SU-DHL-6 (cell line): ENCODE data around the gene SLC38A10.

Experiments used
- H2AFZ ChIP-seq: fragments of 200-600 bp; sonication (generic); 2 replicates; pipeline ENCODE4 v1.6.1; 2014; ENCODE audit warnings: low read depth, mild to moderate bottlenecking, moderate library complexity, mixed read lengths, antibody characterized with exemption, low read length; ENCODE audit not compliant: severe bottlenecking
- H3F3A ChIP-seq: fragments of 200-600 bp; shearing (Covaris generic); 2 replicates; pipeline ENCODE4 v1.6.0; 2016; ENCODE audit warnings: antibody characterized with exemption, mild to moderate bottlenecking; ENCODE audit not compliant: insufficient read depth
- H3K27ac ChIP-seq: fragments of 200-600 bp; sonication (generic); 2 replicates; pipeline ENCODE4 v1.5.1; 2016; ENCODE audit warnings: low read depth, mild to moderate bottlenecking, low read length, moderate library complexity, mixed read lengths
- H3K27me3 ChIP-seq: fragments of 200-600 bp; sonication (generic), shearing (Covaris generic); 2 replicates; pipeline ENCODE4 v1.6.0; 2014; ENCODE audit warnings: mild to moderate bottlenecking, low read length
- H3K36me3 ChIP-seq: fragments of 200-600 bp; sonication (generic); 2 replicates; pipeline ENCODE4 v1.6.1; 2014; ENCODE audit warnings: mild to moderate bottlenecking, low read length, mixed read lengths
- H3K4me2 ChIP-seq: fragments of 300-600, 200-600 bp; shearing (Covaris generic), sonication (generic); 2 replicates; pipeline ENCODE4 v1.6.0; 2014; ENCODE audit warnings: low read length, low read depth, mild to moderate bottlenecking; ENCODE audit not compliant: poor library complexity, severe bottlenecking
- H3K4me3 ChIP-seq: fragments of 200-600 bp; sonication (generic); 2 replicates; pipeline ENCODE4 v1.5.1; 2014; ENCODE audit warnings: antibody characterized with exemption, low read length, mild to moderate bottlenecking, mixed read lengths; ENCODE audit not compliant: insufficient read depth, poor library complexity, severe bottlenecking
- H3K79me2 ChIP-seq: fragments of 200-600 bp; sonication (generic); 2 replicates; pipeline ENCODE4 v1.6.1; 2014; ENCODE audit warnings: mild to moderate bottlenecking, low read length, moderate library complexity; ENCODE audit not compliant: insufficient read depth
- H3K9ac ChIP-seq: fragments of 200-600 bp; sonication (generic); 2 replicates; pipeline ENCODE4 v1.7.0; 2014; ENCODE audit warnings: mild to moderate bottlenecking, low read length
- H3K9me2 ChIP-seq: fragments of 200-600 bp; sonication (generic); replicated peaks from 2 replicates; pipeline ENCODE4 v1.6.1; 2014; ENCODE audit warnings: low read length; ENCODE audit not compliant: insufficient read depth
- H3K9me3 ChIP-seq: fragments of 200-600 bp; sonication (generic); 2 replicates; pipeline ENCODE4 v1.6.1; 2014; ENCODE audit warnings: low read length, mixed read lengths; ENCODE audit not compliant: insufficient read depth
- H4K20me1 ChIP-seq: fragments of 200-600 bp; sonication (generic); 2 replicates; pipeline ENCODE4 v1.6.1; 2014; ENCODE audit warnings: low read depth, mild to moderate bottlenecking, antibody characterized with exemption, low read length, moderate library complexity, mixed read lengths
- CTCF ChIP-seq: fragments of 200-600 bp; sonication (generic); IDR thresholded peaks from one replicate; pipeline ENCODE4 v1.5.1; 2017; ENCODE audit warnings: antibody characterized with exemption, mild to moderate bottlenecking, low read length, moderate library complexity; ENCODE audit not compliant: insufficient read depth, poor library complexity, severe bottlenecking
- EZH2phosphoT487 ChIP-seq: fragments of 200-600 bp; sonication (generic), shearing (Covaris generic); conservative IDR thresholded peaks from 2 replicates; pipeline ENCODE4 v1.6.1; 2018; ENCODE audit warnings: mild to moderate bottlenecking, antibody characterized with exemption, low read length, moderate library complexity, mixed read lengths

The SLC38A10 gene

DNA sequence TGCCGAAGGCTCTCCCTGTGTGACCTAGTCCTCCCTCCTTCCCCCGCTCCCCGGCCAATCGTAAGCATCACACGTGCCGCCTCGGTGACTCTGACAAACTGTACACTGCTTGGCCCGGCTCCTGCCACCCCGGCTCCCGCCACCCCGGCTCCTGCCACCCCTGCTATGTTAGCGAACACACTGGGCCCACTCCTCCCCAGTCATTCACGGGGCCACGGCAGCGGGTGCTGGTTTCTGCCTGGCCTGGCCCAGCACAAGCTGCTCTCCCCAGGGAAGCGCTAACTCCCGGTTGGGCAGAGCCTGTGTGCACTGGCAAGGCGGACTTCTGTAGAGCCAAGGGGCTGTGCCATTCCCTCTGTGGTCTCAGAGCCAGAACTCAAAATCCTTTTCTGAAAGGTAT, 34.0 kb downstream of the SLC38A10 start:
- Histone ChIP-seq H3K27ac (no peak overlapping the region), H3K36me3 (no peaks in the 10 kb centered on the region), H3K9me2 (no peaks in the 10 kb centered on the region), H3K79me2 (no peaks in the 10 kb centered on the region), H3F3A (no peaks in the 10 kb centered on the region), H3K4me2 (no peak overlapping the region), H2AFZ (no peak overlapping the region), H3K4me3 (no peak overlapping the region), H3K9ac (no peak overlapping the region), H3K9me3 (no peaks in the 10 kb centered on the region), H4K20me1 (no peaks in the 10 kb centered on the region), H3K27me3 (no peaks in the 10 kb centered on the region)
- no peak for TF ChIP-seq CTCF
- TF ChIP-seq EZH2phosphoT487 = no peak

DNA sequence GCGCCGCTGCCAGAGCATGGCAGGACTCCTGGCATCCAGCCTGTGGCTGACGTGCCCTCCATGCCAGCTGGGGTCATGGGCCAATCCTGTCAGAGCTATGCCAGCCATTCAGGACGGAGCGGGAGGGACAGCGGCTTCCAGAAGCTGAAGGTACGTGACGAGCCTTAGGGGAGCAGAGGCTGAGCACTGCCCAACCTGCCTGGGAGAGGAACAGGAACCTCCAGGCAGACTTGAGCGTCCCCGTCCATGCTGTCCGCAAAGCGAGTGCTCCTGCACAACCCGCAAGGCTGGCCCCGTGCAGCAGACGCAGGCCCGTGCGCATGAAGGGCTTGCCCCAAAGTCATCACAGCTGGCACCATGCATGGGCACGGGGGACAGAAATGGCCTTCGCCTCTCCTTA, 34.5 kb downstream of the SLC38A10 start:
- H3K79me2 ChIP-seq = no peaks in the 10 kb centered on the region
- no peak overlapping the region for H3K27ac ChIP-seq
- no peaks in the 10 kb centered on the region for H4K20me1 ChIP-seq
- no peaks in the 10 kb centered on the region for H3K27me3 ChIP-seq
- H3F3A ChIP-seq = no peaks in the 10 kb centered on the region
- TF ChIP-seq CTCF = no peak
- no peak for TF ChIP-seq EZH2phosphoT487
- H3K4me2 ChIP-seq = no peak overlapping the region
- H3K9me2 ChIP-seq = no peaks in the 10 kb centered on the region
- H3K36me3 ChIP-seq = no peaks in the 10 kb centered on the region
- no peak overlapping the region for H3K4me3 ChIP-seq
- H3K9me3 ChIP-seq = no peaks in the 10 kb centered on the region
- no peak overlapping the region for H3K9ac ChIP-seq
- no peak overlapping the region for H2AFZ ChIP-seq

DNA sequence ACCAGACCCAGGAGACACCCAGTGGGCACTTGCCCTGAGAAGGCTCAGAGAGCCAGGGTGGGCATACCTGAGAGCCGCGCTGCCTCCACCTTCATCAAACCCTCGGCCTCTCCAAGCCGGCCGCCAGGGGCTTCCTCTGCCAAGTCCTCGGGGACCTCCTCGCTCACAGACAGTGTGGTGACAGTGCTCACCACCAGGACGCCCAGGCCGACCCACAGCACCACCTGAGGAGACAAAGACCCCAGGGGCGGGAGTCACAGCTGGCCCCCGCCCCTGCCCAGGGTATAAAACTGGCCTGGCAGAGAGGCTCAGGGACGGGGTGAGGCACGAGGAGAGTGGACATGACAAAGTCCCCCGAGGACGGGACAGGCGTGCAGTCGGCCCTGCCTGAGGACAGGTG, 34.9 kb downstream of the SLC38A10 start:
- TF ChIP-seq CTCF (no peak), EZH2phosphoT487 (no peak)
- H3K9me3 ChIP-seq = no peaks in the 10 kb centered on the region
- H3K4me2 ChIP-seq = no peak overlapping the region
- H3K9me2 ChIP-seq = no peaks in the 10 kb centered on the region
- no peak overlapping the region for H3K27ac ChIP-seq
- H3K27me3 ChIP-seq = no peaks in the 10 kb centered on the region
- H3K9ac ChIP-seq = no peak overlapping the region
- no peak overlapping the region for H2AFZ ChIP-seq
- no peaks in the 10 kb centered on the region for H4K20me1 ChIP-seq
- no peak overlapping the region for H3K4me3 ChIP-seq
- no peaks in the 10 kb centered on the region for H3F3A ChIP-seq
- no peaks in the 10 kb centered on the region for H3K79me2 ChIP-seq
- no peaks in the 10 kb centered on the region for H3K36me3 ChIP-seq

DNA sequence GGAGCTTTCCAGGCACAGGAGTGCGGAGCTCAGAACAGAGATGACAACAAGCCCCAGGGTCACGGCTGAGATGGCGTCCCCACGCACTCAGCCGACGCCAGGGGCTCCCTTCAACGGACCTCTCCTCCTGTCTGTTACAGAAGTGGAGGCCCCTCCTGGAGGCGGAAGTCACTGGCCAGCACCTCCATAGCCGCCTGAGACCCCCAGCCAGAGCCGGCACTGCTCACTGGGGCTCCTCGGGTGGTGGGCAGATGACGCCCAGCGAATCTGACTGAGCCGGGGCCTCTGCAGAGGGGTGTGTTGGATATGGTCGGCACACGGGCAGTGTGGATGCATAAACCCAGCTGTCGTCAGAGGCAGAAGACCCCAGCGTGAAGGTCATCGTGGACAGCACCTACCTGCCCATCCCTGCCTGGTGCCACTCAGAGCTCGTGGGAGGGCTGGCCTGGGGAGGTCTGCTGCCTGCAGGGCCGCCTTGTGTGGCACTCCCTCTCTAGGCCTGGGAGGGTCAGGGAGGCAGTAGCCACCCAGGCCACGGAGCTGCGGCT, 36.0 kb downstream of the SLC38A10 start:
- Histone ChIP-seq H3K9me2 (no peaks in the 10 kb centered on the region), H3K27me3 (no peaks in the 10 kb centered on the region), H3K9ac (no peak overlapping the region), H3K36me3 (no peaks in the 10 kb centered on the region), H2AFZ (no peak overlapping the region), H3K27ac (no peak overlapping the region), H4K20me1 (no peaks in the 10 kb centered on the region), H3K4me2 (no peak overlapping the region), H3K79me2 (no peaks in the 10 kb centered on the region), H3K9me3 (no peaks in the 10 kb centered on the region), H3K4me3 (no peak overlapping the region), H3F3A (no peaks in the 10 kb centered on the region)
- no peak for TF ChIP-seq EZH2phosphoT487
- TF ChIP-seq CTCF = no peak
